Activated CD8-positive, alpha-beta memory T cell treated with anti-CD3 and anti-CD28 coated beads for 4 hours (primary cell): Measurements from ENCODE around the gene ANKS1B.
"Not testable (repeated sequence)": the region's sequence is repeated elsewhere in the genome, so short reads cannot be mapped to it uniquely, and the experiment has no call there.

Experiments used
- DNase-seq, 2 donors: peaks; one replicate each; pipeline ENCODE4 v3.0.0-alpha.2; 2020; ENCODE audit warnings: low read depth in 2 of 2

ANKS1B gene

GRCh38 chr12:98769068-98769467 is 1215.7 kb downstream of the ANKS1B start:
- no peak for DNase-seq

DNA sequence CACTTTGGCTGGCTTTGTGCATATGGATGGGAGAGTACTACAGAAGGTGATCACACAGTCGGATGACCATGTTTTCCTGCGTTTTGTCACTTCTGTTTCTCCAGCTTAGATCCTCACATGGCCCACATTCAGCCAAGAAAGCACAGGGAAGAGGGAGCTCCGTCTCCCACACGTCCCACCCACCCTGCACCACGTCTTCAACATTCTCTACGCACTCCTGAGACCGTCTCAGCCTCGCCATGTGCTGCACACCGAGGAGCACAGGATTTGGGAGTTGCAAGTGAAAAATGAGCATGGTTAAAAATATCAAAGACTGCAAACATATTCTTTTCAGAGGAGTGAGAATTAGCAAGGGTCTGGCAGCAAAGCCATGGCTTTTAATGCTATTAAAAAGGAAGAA is 1217.5 kb downstream of the ANKS1B start:
- no peak for DNase-seq

DNA sequence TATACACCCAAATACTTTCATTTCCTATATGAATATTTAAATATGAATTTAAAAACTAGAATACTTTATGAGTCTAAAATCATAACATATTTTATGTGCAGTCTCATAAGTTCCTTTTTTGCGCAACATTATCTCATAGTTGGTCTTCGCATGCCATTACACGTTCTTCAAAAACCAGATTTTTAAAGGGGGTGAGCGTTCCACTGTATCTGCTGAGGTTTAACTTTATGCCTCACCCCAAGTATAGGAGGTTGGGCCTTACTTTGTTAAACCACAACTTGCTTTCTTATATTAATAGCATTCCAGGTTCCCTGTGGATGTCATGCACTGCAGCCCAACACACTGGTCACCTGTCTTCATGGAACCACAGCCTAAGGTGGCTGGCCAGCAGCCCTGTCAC is 1221.1 kb downstream of the ANKS1B start:
- DNase-seq = no peak

DNA sequence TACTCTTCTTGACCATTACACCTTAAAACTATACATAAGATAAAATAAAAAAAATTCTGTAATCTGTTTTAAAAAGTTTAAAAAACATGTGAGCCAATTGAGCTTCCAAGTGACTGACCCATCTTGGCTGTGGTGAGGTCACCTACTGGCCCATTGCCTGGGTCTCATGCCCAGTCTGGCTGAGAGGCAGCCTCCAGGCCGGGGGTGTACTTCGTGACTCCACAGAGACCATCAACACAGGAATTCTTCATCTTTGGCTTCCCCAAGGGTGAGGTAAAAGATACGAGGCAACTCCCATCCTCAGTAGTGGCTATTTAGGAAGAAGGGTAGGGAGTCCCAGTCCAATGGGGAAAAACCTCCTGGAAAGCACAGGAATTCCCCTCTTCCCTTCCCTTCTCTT is 1226.4 kb downstream of the ANKS1B start:
- no peak for DNase-seq

- DNase-seq = no peak
Observed at GRCh38 chr12:98757455-98757854, 1227.3 kb downstream of the ANKS1B start.

- DNase-seq = not testable (repeated sequence)
Observed at GRCh38 chr12:98755855-98756254, 1228.9 kb downstream of the ANKS1B start.

- DNase-seq = no peak
Observed at GRCh38 chr12:98754095-98754494, 1230.6 kb downstream of the ANKS1B start.

DNA sequence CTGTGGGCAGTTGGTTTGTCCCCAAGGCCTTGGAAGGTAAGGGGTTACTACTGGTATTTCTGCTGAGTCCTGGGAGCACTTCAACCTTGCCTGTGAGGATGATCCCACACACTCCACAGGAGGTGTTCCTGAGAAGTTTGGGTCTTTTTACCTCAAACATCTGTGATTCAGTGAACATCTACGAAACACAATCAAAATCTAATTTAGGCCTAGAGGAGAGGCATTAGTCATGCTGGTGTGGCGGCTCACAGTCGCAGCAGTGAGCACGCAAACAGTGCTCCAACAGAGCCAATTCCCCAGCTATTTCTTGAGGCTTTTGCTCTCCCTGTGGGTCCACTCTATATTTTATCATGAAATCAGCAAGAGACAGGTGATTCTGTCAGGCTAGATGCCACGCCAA is 1232.0 kb downstream of the ANKS1B start:
- DNase-seq = no peak

GRCh38 chr12:98751580-98752115 is 1233.1 kb downstream of the ANKS1B start:
- DNase-seq = no peak

DNA sequence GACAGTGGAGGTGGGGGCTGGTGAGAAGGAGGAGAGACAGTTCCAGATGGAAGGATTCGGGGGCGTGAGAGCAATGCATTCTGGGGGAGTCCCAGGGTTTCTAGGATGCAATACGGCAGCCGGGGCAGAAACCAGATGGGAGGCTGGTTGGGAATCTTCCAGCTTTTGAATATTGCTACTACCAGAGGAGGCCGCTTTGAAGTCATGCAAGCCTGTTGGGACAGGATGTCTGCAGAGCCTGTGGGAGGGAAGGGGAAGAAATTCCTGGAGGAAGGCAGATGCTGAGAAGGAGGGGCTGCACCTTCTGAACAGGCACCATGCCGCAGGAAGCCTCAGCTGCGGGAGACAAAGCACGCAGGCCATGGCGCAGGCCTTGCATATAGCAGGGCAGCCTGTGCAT is 1234.2 kb downstream of the ANKS1B start:
- no peak for DNase-seq

GRCh38 chr12:98748463-98748862 is 1236.3 kb downstream of the ANKS1B start:
- no peak for DNase-seq

GRCh38 chr12:98745578-98746391 is 1239.0 kb downstream of the ANKS1B start:
- DNase-seq = no peak

DNA sequence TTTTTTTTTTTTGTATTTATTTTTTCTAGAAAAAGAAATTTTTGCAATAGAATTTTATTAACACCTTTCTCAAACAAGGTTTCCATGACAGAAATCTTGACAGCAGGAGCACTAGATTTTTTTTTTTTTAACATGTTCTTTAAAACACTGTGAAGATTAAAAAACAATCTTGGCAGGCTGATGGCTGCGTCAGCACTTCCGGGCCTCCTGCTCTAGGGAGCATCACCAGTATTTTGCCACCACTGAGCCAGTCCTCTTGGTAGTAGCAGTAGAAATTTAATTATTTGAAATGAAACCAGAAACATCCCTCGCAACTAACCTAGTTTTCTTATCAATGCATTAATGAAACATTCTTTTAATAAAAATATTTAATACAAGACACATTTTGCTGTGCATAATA is 1240.1 kb downstream of the ANKS1B start:
- DNase-seq = no peak

DNA sequence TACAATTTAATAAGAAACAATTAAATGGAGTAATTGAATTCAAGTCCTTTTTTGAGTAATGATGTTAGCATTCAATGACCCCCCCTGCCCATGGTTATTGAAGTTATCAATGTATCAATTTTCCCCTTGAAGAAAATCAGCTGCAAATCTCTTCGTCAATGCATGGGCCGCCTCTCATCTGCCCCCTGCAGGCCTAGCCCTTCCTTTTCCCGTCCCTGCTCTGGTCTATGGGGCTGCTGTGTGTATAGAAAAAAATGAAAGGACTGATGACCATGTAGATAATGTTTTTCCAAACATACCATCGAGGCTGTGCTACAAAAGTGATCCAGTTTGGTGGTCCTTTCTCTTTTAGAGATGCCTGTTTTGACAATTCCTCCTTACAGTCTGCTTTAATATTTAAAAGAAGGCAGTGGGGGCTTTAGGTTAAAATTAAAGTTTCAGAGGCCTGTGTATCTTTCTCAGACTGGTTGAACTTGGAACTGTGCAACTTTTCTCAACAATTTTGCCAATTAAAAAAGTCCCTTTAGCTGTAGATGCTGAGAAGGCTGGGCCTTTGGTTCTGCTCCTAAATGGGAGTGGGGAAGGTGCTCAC is 1241.3 kb downstream of the ANKS1B start:
- DNase-seq = no peak

GRCh38 chr12:98741556-98742265 is 1243.0 kb downstream of the ANKS1B start:
- no peak for DNase-seq

- no peak for DNase-seq
Observed at GRCh38 chr12:98741196-98741555, 1243.6 kb downstream of the ANKS1B start.

- DNase-seq = no peak
Observed at GRCh38 chr12:98740751-98741150, 1244.0 kb downstream of the ANKS1B start.

DNA sequence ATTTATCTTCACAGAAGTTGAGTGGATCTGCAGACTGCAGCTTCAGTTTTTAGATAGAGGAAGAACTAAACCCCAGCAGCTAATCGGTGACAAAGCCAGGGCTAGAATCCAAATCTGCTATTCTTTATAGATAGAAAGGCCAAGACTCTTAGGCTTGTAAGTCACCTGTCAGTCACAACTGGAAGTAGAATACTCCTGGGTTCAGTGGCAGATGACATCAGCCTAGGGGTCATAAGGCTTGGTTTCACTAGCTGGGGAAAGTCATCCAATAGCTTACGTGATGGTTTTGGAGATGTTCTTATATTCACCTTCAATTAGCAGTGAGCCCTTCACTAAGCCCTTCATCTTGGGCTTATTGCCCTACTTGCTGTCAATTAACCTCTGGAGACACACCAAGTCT is 1246.2 kb downstream of the ANKS1B start:
- no peak for DNase-seq

- DNase-seq = no peak
Observed at GRCh38 chr12:98738002-98738401, 1246.7 kb downstream of the ANKS1B start.

DNA sequence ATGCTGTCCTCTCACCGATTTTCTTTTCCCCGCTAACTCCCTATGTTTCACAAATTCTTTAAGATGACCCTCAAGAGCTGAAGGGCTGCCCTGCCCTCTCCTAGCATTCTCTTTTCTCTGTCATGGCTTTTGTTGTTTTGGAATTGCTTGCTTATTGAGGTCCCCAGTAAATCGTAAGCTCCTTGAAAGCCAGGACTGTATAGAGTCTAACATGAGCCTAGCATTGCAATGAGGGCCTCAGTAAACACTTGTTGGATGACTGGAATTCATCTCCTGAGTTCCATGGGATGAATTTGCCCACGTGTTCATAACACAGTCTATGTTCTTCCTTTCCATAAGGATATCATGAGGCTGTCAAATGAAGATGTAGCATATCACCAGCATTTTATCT is 1247.4 kb downstream of the ANKS1B start:
- DNase-seq = no peak

GRCh38 chr12:98736352-98737321 is 1248.1 kb downstream of the ANKS1B start:
- DNase-seq = no peak

GRCh38 chr12:98735821-98736220 is 1248.9 kb downstream of the ANKS1B start:
- DNase-seq = no peak
